Cortex of kidney (tissue), 1 donor: ENCODE measurements around the gene SERINC5.
"Not testable (repeated sequence)": the region's sequence is repeated elsewhere in the genome, so short reads cannot be mapped to it uniquely, and the experiment has no call there.

Experiments
- DNase-seq: peaks from one replicate; lab custom pipeline; 2025; lab: John Stamatoyannopoulos, UW

Gene SERINC5

GRCh38 chr5:80170117-80170535 is 85.7 kb downstream of the SERINC5 start:
- no peak for DNase-seq

GRCh38 chr5:80168388-80169028 is 87.3 kb downstream of the SERINC5 start:
- DNase-seq, result no peak

DNA sequence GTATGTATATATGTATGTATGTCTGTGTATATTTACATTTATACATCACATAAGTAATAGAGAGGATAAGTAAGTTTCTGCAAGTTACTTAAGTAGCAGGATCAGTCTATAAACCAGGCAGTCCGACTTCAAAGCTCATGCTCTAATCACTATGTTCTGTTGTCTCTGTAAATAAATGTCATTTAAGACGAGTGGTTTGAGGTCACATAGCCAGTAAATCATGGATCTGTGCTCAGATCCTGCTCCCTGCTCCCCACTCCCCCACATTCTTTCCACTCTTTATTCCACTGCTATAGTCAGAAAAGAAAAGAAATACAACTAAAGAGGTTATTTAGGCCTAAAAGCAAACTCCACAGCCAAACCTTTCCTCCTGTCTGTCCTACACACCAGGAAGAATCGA is 90.4 kb downstream of the SERINC5 start:
- no peak for DNase-seq

DNA sequence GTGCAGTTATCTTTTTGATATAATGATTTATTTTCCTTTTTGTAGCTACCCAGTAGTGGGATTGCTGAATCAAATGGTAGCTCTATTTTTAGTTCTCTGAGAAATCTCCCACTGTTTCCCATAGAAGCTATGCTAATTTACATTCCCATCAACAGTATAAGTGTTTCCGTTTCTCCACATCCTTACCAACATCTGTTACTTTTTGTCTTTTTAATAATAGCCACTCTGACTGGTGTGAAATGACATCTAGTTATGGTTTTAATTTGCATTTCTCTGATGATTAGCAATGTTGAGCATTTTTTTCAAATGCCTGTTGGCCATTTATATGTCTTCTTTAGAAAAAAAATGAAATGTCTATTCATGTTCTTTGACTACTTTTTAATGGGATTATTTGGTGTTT is 94.7 kb downstream of the SERINC5 start:
- no peak for DNase-seq

GRCh38 chr5:80160242-80160641 is 95.6 kb downstream of the SERINC5 start:
- DNase-seq, result no peak

DNA sequence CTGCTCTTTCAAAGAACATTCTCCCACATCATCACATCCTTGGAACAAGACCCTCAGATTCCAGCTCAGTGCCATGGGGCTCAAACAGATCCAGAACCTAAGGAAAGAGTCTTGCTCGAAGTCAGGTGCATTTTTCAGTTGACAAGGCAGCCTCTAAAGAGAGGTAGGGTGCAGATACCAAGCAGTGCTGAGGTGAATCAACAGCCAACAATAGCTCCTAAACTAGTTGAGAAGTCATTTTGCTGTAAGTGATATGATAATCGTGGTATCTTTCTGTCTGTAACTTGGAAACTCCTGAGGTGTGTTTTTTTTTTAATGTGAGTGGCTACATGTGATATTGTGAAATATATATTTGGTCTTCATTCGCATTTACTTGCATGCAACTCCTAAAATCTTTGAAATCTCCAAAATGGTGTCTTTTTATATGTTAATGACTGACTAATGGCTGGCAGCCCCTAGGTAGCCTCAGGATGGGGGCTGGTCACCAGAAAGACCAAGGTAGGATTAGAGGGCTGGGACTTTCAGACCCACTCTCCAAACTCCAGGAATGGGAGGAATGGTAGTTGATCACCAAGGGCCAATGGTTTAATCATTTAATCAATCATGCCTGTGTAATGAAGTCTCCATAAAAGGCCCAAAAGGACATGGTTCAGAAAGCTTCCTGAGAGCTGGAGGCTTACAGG is 96.6 kb downstream of the SERINC5 start:
- DNase-seq, result no peak

- no peak for DNase-seq
Observed at GRCh38 chr5:80156156-80156555, 99.7 kb downstream of the SERINC5 start.

GRCh38 chr5:80154749-80155148 is 101.1 kb downstream of the SERINC5 start:
- no peak for DNase-seq

DNA sequence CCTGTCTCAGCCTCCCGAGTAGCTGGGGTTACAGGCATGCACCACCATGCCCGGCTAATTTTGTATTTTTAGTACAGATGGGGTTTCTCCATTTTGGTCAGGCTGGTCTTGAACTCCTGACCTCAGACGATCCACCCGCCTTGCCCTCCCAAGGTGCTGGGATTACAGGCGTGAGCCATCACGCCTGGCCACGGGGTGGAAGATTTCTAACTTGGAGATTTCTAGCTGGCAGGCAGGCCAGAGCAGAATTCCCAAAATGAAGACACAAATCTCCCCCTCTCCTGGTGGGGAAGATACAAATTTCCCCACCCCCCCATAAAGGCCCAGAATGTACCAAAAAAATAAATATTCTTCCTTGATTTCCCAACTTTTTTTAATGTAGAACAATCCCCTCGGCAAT is 101.6 kb downstream of the SERINC5 start:
- not testable (repeated sequence) for DNase-seq

DNA sequence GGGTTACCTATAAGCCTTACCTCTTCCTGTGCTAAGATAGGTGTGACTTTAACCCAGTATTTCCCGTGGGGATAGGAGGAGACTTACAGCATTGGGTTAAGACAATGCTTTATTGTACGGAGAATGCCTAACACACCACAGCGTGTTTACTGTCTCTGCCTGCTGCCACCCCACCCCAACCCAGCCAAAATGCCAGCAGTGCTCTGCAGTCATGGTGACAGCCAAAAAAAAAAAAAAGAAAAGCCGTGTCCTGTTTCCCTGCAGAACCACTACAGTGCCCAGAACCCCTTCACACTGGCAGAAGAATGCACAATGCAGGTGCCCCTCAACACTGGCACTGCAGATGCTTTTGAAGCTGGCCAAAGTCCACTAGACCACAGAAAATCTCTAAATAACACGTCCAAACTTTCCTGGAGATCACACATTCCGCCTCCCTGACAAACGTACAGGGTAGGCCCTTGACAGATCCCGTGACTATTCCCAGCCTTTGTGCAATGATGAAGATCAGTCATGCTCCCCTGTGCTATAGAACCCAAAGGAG is 102.2 kb downstream of the SERINC5 start:
- no peak for DNase-seq

- no peak for DNase-seq
Observed at GRCh38 chr5:80152778-80153177, 103.1 kb downstream of the SERINC5 start.

DNA sequence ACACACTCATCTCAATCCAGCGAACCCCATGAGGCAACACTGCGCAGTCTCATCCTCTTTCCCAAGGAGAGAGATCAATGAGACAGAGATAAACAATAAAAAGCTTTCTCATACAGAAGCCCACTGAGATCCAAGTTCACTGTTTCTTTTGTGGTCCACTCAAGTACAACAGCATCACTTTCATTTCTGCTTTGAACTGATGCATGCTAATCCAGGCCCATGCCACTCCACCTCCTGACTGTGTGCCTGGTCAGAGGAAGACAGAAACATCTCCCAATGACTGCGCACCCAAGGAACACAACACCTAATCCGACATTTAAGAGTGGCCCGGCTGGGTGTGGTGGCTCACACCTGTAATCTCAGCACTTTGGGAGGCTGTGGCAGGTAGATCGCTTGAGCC is 104.0 kb downstream of the SERINC5 start:
- no peak for DNase-seq

DNA sequence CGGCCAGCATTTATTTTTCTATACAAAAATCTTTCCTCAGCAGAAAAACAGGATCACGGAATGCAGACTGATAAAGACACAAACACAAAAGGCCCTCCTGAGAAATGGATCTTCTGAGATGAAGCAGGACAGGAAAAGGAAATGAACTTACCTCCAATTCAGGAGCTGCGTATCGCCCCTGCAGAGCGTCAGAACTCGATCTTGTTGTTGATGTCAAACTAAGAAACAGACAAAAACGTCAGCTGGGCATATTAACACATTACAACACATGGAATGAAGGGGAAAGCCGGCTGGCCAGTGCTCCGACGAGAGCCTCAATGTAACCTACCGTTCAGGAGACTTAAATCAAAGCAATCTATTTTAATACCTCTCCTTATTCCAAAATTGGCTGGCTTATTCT is 105.1 kb downstream of the SERINC5 start:
- no peak for DNase-seq

DNA sequence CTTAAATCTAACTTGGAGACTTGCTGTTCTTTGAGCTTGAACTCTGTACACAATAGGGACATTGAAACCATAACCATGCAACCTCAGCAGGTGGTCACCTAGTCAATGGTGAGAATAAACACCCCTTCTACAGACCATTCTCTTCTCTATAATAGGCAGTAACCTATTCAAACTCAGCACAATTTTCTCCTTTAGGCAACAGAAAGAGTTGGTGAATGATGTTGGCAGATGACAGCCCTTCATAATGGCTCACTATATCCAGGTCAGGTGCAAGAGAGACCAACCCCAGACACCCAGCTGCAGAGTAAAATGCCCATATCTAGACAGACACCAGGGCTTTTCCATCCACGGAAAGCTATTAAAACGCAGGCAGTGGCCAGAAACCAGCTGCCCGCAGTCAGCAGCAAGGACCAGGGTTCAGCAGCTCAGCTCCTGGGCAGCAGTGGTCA is 106.7 kb downstream of the SERINC5 start:
- DNase-seq, result no peak

- DNase-seq, result no peak
Observed at GRCh38 chr5:80147119-80147815, 108.6 kb downstream of the SERINC5 start.

DNA sequence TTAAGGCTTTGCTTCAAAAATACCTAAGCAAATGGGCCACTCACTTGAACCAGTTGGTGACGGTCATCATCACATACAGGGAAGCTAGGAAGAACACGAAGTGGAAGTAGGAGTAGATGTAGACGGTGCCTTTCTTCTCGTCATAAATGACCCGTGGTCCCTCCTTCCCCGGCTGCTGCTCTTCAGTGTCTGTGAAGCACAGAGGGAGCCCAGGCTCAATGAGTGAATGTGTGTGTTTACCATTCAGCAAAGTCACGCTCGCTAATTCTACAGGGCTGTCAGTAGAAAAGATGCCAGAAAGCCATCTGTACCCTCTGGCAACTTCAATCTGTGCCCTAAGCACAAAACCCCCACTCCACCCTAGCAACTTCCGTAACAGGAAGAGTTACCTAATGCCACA is 109.8 kb downstream of the SERINC5 start:
- DNase-seq, result no peak

- DNase-seq, result no peak
Observed at GRCh38 chr5:80143491-80143890, 112.4 kb downstream of the SERINC5 start.

GRCh38 chr5:80142996-80143395 is 112.9 kb downstream of the SERINC5 start:
- DNase-seq, result no peak

- DNase-seq, result no peak
Observed at GRCh38 chr5:80141681-80142080, 114.2 kb downstream of the SERINC5 start.

GRCh38 chr5:80141147-80141671 is 114.6 kb downstream of the SERINC5 start:
- DNase-seq, result no peak

GRCh38 chr5:80140496-80140895 is 115.4 kb downstream of the SERINC5 start:
- no peak for DNase-seq

DNA sequence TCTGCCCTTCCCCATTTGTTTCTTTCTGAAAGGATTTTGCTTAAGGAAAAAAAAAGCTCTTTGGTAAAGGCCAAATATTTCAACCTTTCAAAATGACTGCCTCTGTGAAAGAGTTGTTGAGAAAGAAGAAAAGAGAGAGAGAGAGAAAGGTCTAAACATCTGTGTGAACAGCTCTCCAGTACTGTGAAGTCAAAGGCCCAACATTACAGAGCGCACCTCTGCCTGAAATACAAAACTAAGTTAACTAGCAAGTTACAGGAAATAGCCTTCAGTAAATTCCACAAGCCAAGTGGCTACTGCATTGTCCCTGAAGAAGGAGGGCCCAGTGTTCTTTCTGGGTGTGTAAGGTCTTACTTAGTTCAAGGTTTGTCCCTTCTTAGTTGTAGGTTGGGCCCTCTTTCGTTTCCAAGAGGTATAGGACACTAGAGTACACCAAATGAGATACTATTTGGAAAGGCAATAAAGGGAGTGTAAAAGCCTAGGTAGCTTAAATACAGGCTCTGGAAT is 116.3 kb downstream of the SERINC5 start:
- no peak for DNase-seq
